ENCODE data around the gene SSRP1. TPM values are rescaled to one million over a fixed set of nuclear protein-coding genes. Genes with fewer than 3 reads are reported as not detected.

SSRP1 gene
- total RNA-seq, 1 donor from 2014 or later: 99.4 TPM

- no peaks in the 10 kb centered on the region for H3K27me3 Mint-ChIP-seq (ENCODE audit: unreplicated experiment)
- no peak overlapping the region for H3K4me3 Mint-ChIP-seq (ENCODE audit: unreplicated experiment)
- peaks cover 37% of the 10 kb centered on the region for H3K4me1 Mint-ChIP-seq (ENCODE audit: unreplicated experiment)
- peaks cover 32% of the 10 kb centered on the region for H3K36me3 Mint-ChIP-seq (ENCODE audit: unreplicated experiment)
- no peak for TF ChIP-seq CTCF (IDR thresholded peaks at IDR 0.05)
- no peak for DNase-seq (ENCODE audit: extremely low spot score, unreplicated experiment)
- H3K27ac Mint-ChIP-seq (ENCODE audit: unreplicated experiment): no peak overlapping the region
- H3K9me3 Mint-ChIP-seq (ENCODE audit: unreplicated experiment): no peaks in the 10 kb centered on the region
Measured at GRCh38 chr11:57313788-57314135, 21.9 kb downstream of the SSRP1 start.

GRCh38 chr11:57313071-57313787 is 22.5 kb downstream of the SSRP1 start:
- Mint-ChIP-seq H3K36me3 (ENCODE audit: unreplicated experiment) (peaks cover 34% of the 10 kb centered on the region), H3K27me3 (ENCODE audit: unreplicated experiment) (no peaks in the 10 kb centered on the region), H3K4me1 (ENCODE audit: unreplicated experiment) (peaks cover 41% of the 10 kb centered on the region), H3K9me3 (ENCODE audit: unreplicated experiment) (no peaks in the 10 kb centered on the region), H3K4me3 (ENCODE audit: unreplicated experiment) (no peak overlapping the region), H3K27ac (ENCODE audit: unreplicated experiment) (no peak overlapping the region)
- no peak for TF ChIP-seq CTCF (IDR thresholded peaks at IDR 0.05)
- DNase-seq (ENCODE audit: extremely low spot score, unreplicated experiment): no peak

GRCh38 chr11:57312511-57313021 is 23.1 kb downstream of the SSRP1 start:
- no peak overlapping the region for H3K4me3 Mint-ChIP-seq (ENCODE audit: unreplicated experiment)
- peaks cover 35% of the 10 kb centered on the region for H3K36me3 Mint-ChIP-seq (ENCODE audit: unreplicated experiment)
- no peaks in the 10 kb centered on the region for H3K27me3 Mint-ChIP-seq (ENCODE audit: unreplicated experiment)
- no peaks in the 10 kb centered on the region for H3K9me3 Mint-ChIP-seq (ENCODE audit: unreplicated experiment)
- no peak for DNase-seq (ENCODE audit: extremely low spot score, unreplicated experiment)
- no peak for TF ChIP-seq CTCF (IDR thresholded peaks at IDR 0.05)
- H3K27ac Mint-ChIP-seq (ENCODE audit: unreplicated experiment): peak overlapping the region; percentile 81
- peaks cover 43% of the 10 kb centered on the region for H3K4me1 Mint-ChIP-seq (ENCODE audit: unreplicated experiment)

GRCh38 chr11:57311109-57311936 is 24.4 kb downstream of the SSRP1 start:
- Mint-ChIP-seq H3K4me1 (ENCODE audit: unreplicated experiment) (peaks cover 54% of the 10 kb centered on the region), H3K27ac (ENCODE audit: unreplicated experiment) (peak overlapping the region; percentile 81)

More at GRCh38 chr11:57311109-57311936, 24.4 kb downstream of the SSRP1 start:
- H3K9me3 Mint-ChIP-seq (ENCODE audit: unreplicated experiment): no peaks in the 10 kb centered on the region
- peaks cover 35% of the 10 kb centered on the region for H3K36me3 Mint-ChIP-seq (ENCODE audit: unreplicated experiment)
- peak overlapping the region; percentile 65 for H3K4me3 Mint-ChIP-seq (ENCODE audit: unreplicated experiment)
- no peak for TF ChIP-seq CTCF (IDR thresholded peaks at IDR 0.05)
- peak; percentile 94 for DNase-seq (ENCODE audit: extremely low spot score, unreplicated experiment)
- no peaks in the 10 kb centered on the region for H3K27me3 Mint-ChIP-seq (ENCODE audit: unreplicated experiment)

Data from osteocyte (in vitro differentiated cells).